ENCODE data around the gene NUTM2B.
"Not testable (repeated sequence)": the region's sequence is repeated elsewhere in the genome, so short reads cannot be mapped to it uniquely, and the experiment has no call there.

Gene NUTM2B

DNA sequence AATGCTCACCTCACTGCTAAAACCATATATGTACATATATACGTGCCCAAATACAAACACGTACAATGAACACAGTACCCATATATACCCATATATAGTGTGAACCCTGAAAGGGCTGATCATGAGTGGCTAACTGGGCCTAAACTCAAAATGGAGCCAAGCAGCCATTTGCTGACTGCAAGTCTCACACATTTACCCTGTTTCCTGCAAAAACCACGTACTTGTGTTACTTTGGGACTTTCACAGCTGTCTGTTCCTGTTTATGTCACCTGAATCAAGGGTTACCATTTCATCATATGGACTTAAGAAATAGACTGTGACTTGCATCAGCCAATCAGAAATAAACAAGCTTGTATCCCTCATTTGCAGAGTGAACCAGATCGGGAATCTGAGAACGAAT lies 5.9 kb upstream of the NUTM2B start:
- not testable (repeated sequence) for H3K36me3 Mint-ChIP-seq (ENCODE audit: low read depth); H3K4me1 Mint-ChIP-seq (ENCODE audit: low read depth)

DNA sequence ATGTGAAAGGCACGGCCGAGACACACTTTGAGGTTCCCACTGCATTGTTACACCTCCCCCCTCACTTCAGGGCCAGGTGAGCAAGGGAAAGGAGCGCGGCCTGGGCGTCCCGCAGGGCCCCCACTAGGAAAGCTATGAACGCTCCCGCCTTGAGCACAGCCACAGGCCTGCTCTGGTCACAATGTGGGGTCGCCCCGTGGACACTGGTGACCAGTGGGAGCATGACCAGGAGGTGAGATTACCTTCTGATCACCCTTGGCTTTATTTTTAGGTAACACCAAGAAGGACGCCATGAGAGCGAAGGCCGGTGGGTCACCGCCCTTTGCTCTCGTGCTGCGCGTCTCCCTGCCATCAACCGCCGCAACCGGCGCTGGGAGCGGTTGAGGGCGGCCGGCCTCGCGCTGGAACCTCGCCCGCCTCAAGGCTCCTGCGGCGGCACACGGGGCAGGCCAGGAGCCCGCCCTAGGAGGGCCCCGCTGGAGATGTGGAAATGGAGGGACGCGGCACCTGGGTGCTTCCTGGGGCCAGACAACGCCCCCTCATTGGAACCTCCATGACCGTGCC lies 2.6 kb upstream of the NUTM2B start:
- intact Hi-C loops (cut with micrococcal nuclease); H3K9me3 Mint-ChIP-seq; H3K27ac Mint-ChIP-seq; H3K36me3 Mint-ChIP-seq (ENCODE audit: low read depth); H3K4me3 Mint-ChIP-seq; H3K4me1 Mint-ChIP-seq (ENCODE audit: low read depth); H3K27me3 Mint-ChIP-seq: not testable (repeated sequence)

More for the DNA sequence above, 5.9 kb upstream of the NUTM2B start:
- H3K9me3 Mint-ChIP-seq; H3K27ac Mint-ChIP-seq; H3K4me3 Mint-ChIP-seq; H3K27me3 Mint-ChIP-seq; intact Hi-C loops (cut with micrococcal nuclease): not testable (repeated sequence)

DNA sequence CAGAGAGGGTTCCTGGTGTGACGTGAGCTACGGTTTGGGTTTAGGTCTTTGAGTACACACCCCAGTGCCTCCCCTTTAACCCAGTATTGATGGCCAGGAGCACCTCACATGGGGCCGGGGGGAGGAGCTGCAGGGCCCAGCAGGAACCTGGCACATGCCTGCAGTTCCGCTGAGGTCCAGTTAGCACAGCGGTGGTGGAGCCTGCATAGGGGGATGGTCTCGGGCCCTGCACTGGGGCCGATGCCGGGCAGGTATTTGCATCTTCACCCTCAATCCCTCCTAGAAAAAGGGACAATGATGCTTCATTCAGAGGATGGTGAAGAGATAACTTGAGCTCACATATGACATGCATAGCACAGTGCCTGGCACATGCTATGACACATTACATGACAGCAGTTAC lies 4.0 kb downstream of the NUTM2B start:
- H3K4me3 Mint-ChIP-seq; H3K27ac Mint-ChIP-seq; intact Hi-C loops (cut with micrococcal nuclease); H3K9me3 Mint-ChIP-seq; H3K4me1 Mint-ChIP-seq (ENCODE audit: low read depth); H3K36me3 Mint-ChIP-seq (ENCODE audit: low read depth); H3K27me3 Mint-ChIP-seq: not testable (repeated sequence)

DNA sequence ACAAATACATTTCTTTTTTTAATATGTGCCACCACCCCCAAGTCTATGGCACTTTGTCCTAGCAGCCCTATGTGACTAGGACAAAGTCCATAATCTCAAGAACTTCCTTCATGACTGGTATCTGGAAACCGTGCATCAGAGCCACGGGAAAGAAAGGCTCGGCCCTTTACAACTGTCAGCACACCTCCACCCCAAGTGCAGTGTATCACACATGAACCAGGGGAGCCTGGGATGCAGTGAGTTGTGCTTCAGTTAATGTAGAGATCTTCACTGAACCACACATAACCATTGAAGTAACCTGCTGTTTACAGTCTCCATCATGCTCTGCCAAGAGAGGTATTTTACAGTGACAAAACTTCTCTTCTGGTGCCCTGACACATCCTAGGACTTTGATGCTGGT lies 11.9 kb downstream of the NUTM2B start:
- peaks cover 11% of the 10 kb centered on the region for H3K36me3 Mint-ChIP-seq (ENCODE audit: low read depth)
- H3K27ac Mint-ChIP-seq; H3K27me3 Mint-ChIP-seq; H3K9me3 Mint-ChIP-seq; H3K4me1 Mint-ChIP-seq (ENCODE audit: low read depth); H3K4me3 Mint-ChIP-seq; intact Hi-C loops (cut with micrococcal nuclease): not testable (repeated sequence)

DNA sequence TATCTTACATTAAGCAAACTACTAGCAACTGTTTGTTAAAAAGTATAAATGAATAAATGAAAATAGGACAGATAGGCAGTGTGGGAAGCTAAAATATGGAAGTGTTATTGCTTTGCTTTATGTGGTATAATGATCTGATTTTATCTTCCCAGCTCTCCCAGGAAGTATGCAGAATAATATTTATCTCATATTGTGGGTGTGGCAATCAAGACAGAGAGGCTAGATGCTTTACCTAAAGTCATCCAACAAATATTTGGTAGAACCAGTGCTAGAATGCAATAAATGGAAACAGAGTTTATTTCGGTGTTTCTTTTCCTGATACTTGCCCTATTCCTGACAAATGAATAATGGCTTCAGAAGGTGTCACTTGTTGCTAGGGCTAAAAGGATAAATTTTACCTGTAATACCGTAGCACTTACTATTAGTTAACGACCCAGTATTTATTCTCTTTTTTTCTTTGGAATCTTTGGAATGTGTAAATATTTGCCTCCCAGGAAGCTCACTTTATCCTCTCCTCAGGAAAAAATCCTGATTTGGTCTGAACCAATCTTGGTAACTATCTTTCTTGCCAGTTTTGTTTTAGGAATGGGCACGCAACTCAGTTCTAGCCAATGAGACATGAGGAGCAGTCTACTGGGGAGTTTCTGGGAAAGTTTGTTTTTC lies 14.0 kb downstream of the NUTM2B start:
- H3K27me3 Mint-ChIP-seq; H3K4me3 Mint-ChIP-seq; H3K36me3 Mint-ChIP-seq (ENCODE audit: low read depth); H3K27ac Mint-ChIP-seq; H3K9me3 Mint-ChIP-seq; H3K4me1 Mint-ChIP-seq (ENCODE audit: low read depth); intact Hi-C loops (cut with micrococcal nuclease): not testable (repeated sequence)

DNA sequence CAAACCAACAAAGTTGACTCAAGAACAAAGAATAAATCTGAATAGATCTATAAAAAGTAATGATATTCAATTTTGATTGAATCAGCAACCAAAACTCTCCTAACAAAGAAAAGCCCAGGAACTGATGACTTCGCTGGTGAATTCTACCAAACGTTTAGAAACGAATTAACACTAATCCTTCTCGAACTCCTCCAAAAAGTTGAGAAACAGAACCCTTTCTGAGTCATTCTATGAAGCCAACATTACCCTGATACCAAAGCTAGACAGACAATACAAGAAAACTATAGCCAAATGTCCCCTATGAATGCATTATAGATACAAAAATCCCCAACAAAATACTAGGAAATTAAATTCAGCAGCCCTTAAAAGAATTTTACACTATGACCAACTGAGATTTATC lies 17.0 kb downstream of the NUTM2B start:
- H3K27me3 Mint-ChIP-seq; H3K27ac Mint-ChIP-seq; H3K9me3 Mint-ChIP-seq; H3K4me3 Mint-ChIP-seq; H3K4me1 Mint-ChIP-seq (ENCODE audit: low read depth); intact Hi-C loops (cut with micrococcal nuclease): not testable (repeated sequence)
- H3K36me3 Mint-ChIP-seq (ENCODE audit: low read depth) = peaks cover 17% of the 10 kb centered on the region

DNA sequence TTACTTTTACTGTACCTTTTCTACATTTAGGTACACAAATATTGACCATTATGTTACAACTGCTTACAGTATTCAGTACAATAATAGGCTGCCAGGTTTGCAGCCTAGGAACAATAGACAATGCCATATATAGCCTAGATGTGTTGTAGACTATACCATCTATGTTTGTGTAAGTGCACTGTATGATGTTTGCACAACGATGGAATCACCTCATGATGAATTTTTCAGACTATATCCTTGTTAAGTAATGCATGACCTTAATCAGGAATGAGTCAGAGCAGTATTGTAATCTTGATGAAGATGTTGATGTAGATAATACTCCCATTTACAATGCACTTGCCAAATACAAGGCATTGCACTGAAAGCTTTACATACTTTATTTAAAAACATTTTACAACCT lies 23.6 kb downstream of the NUTM2B start:
- H3K4me3 Mint-ChIP-seq; H3K27ac Mint-ChIP-seq; intact Hi-C loops (cut with micrococcal nuclease); H3K4me1 Mint-ChIP-seq (ENCODE audit: low read depth); H3K27me3 Mint-ChIP-seq; H3K9me3 Mint-ChIP-seq: not testable (repeated sequence)
- H3K36me3 Mint-ChIP-seq (ENCODE audit: low read depth) = peaks cover 11% of the 10 kb centered on the region

- intact Hi-C loops (cut with micrococcal nuclease); H3K4me3 Mint-ChIP-seq; H3K27me3 Mint-ChIP-seq; H3K27ac Mint-ChIP-seq; H3K9me3 Mint-ChIP-seq: not testable (repeated sequence)
- Mint-ChIP-seq H3K4me1 (ENCODE audit: low read depth) (peaks cover 12% of the 10 kb centered on the region), H3K36me3 (ENCODE audit: low read depth) (peaks cover 18% of the 10 kb centered on the region)
Measured at GRCh38 chr10:79744844-79745243, 41.8 kb downstream of the NUTM2B start.

DNA sequence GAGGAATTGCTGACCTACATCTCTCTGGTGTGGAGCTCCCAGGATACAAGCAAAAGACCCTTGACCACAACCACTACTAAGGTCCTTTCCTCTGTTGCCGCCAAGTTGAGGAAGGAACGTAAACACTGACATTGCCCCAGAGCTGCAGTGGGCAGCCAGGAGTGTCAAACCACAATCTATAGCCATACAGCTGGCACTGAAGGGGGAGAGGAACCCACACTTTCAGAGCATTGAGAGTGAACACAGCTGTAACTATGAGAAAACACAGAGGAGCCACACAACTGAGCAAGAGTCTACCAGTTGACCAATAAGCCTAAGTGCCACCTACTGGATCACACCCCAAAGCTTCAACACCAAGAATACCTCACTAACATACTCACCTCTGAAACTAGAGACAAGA lies 45.5 kb downstream of the NUTM2B start:
- H3K27me3 Mint-ChIP-seq; H3K27ac Mint-ChIP-seq; intact Hi-C loops (cut with micrococcal nuclease); H3K4me3 Mint-ChIP-seq; H3K9me3 Mint-ChIP-seq: not testable (repeated sequence)
- Mint-ChIP-seq H3K4me1 (ENCODE audit: low read depth) (peaks cover 12% of the 10 kb centered on the region), H3K36me3 (ENCODE audit: low read depth) (peaks cover 11% of the 10 kb centered on the region)

DNA sequence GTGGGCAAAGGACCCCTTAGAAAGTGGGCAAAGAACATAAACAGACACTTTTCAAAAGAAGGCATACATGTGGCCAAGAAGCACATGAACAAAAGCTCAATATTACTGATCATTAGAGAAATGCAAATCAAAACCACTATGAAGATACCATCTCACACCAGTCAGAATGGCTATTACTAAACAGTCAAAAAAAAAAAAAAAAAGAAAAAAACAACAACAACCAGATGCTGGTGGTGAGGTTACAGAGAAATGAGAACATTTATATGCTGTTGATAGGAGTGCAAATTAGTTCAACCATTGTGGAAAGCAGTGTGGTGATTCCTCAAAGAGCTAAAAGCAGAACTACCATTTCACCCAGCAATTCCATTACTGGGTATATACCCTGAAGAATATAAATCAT lies 50.6 kb downstream of the NUTM2B start:
- peaks cover 16% of the 10 kb centered on the region for H3K36me3 Mint-ChIP-seq (ENCODE audit: low read depth)
- H3K9me3 Mint-ChIP-seq; H3K27ac Mint-ChIP-seq; H3K27me3 Mint-ChIP-seq; H3K4me3 Mint-ChIP-seq; intact Hi-C loops (cut with micrococcal nuclease); H3K4me1 Mint-ChIP-seq (ENCODE audit: low read depth): not testable (repeated sequence)

GRCh38 chr10:79758297-79758993 lies 55.4 kb downstream of the NUTM2B start:
- H3K27ac Mint-ChIP-seq; H3K4me3 Mint-ChIP-seq; H3K9me3 Mint-ChIP-seq; H3K27me3 Mint-ChIP-seq; H3K4me1 Mint-ChIP-seq (ENCODE audit: low read depth); intact Hi-C loops (cut with micrococcal nuclease): not testable (repeated sequence)
- peaks cover 27% of the 10 kb centered on the region for H3K36me3 Mint-ChIP-seq (ENCODE audit: low read depth)

Data from dendritic cell treated with granulocyte-macrophage colony-stimulating factor and Interleukin-4, amounts not matched to agents 40 ng/mL and 50 ng/mL, for 4 days (primary cell).